ENCODE results near the gene SOHLH1. TPM values are rescaled to one million over a fixed set of nuclear protein-coding genes. Genes with fewer than 3 reads are reported as not detected.

The SOHLH1 gene
- total and polyA plus RNA-seq, 12 donors, result not detected

GRCh38 chr9:135732569-135733257 lies 33.4 kb upstream of the SOHLH1 start:
- 68 to 69% methylated on average over 6 of the region's 6 CpGs for WGBS, 2 donors
- Histone ChIP-seq H3K4me3 (no peak overlapping the region), H3K27me3 (peaks cover 6 to 34% (median 30%) of the 10 kb centered on the region in 7 donors), H3K27ac (no peak overlapping the region), H3K4me1 (no peaks in the 10 kb centered on the region), H3K9me3 (peaks cover 0 to 21% (median 6%) of the 10 kb centered on the region in 11 donors), H3K36me3 (no peaks in the 10 kb centered on the region)
- intact Hi-C loops (cut with DNase I), result no loop called here
- no peak for ATAC-seq
- DNase-seq, result no peak
- TF ChIP-seq CTCF (IDR thresholded peaks at IDR 0.05), result no peak

- Histone ChIP-seq H3K27me3 (peaks cover 6 to 24% (median 23%) of the 10 kb centered on the region in 7 donors), H3K9me3 (peaks cover 0 to 21% (median 6%) of the 10 kb centered on the region in 11 donors)
- no peak for ATAC-seq
Measured at GRCh38 chr9:135731454-135731853, 32.2 kb upstream of the SOHLH1 start.

GRCh38 chr9:135729480-135729879 lies 30.2 kb upstream of the SOHLH1 start:
- peaks cover 0 to 21% (median 6%) of the 10 kb centered on the region in 11 donors for H3K9me3 ChIP-seq
- ATAC-seq, result no peak
- H3K27ac ChIP-seq, result no peak overlapping the region
- 80 to 87% methylated on average over 13 of the region's 13 CpGs for WGBS, 2 donors
- H3K36me3 ChIP-seq, result no peaks in the 10 kb centered on the region
- H3K4me3 ChIP-seq, result no peak overlapping the region
- no peak for DNase-seq
- peaks cover 0 to 24% (median 20%) of the 10 kb centered on the region in 7 donors for H3K27me3 ChIP-seq
- H3K4me1 ChIP-seq, result peaks cover 0 to 3% (median 0%) of the 10 kb centered on the region in 9 donors
- no peak for TF ChIP-seq CTCF (IDR thresholded peaks at IDR 0.05)
- intact Hi-C loops (cut with DNase I), result no loop called here

More at GRCh38 chr9:135731454-135731853, 32.2 kb upstream of the SOHLH1 start:
- intact Hi-C loops (cut with DNase I), result no loop called here
- no peaks in the 10 kb centered on the region for H3K36me3 ChIP-seq
- TF ChIP-seq CTCF (IDR thresholded peaks at IDR 0.05), result no peak
- no peak overlapping the region for H3K4me3 ChIP-seq
- no peak overlapping the region for H3K27ac ChIP-seq
- no peaks in the 10 kb centered on the region for H3K4me1 ChIP-seq
- WGBS, 2 donors, result 95% methylated on average over 12 of the region's 12 CpGs
- no peak for DNase-seq

- no peak for TF ChIP-seq CTCF (IDR thresholded peaks at IDR 0.05)
- intact Hi-C loops (cut with DNase I), result no loop called here
- ATAC-seq (no peak), DNase-seq (no peak)
- Histone ChIP-seq H3K4me3 (no peak overlapping the region), H3K36me3 (no peaks in the 10 kb centered on the region), H3K27me3 (peaks cover 0 to 31% (median 15%) of the 10 kb centered on the region in 7 donors), H3K27ac (no peak overlapping the region), H3K4me1 (peaks cover 0 to 3% (median 0%) of the 10 kb centered on the region in 9 donors), H3K9me3 (peaks cover 0 to 21% (median 6%) of the 10 kb centered on the region in 11 donors)
- 64 to 65% methylated on average over 18 of the region's 18 CpGs for WGBS, 2 donors
Measured at GRCh38 chr9:135728436-135729110, 29.3 kb upstream of the SOHLH1 start.

Data from heart right ventricle (tissue), 16 donors.